Left lung (tissue), 14 donors: ENCODE measurements around the gene TCEANC2. TPM values are rescaled to one million over a fixed set of nuclear protein-coding genes. Genes with fewer than 3 reads are reported as not detected.
"Not testable (repeated sequence)": the region's sequence is repeated elsewhere in the genome, so short reads cannot be mapped to it uniquely, and the experiment has no call there.

Experiments used
- ATAC-seq: fragments of 200-7000 bp; cut with Tn5 transposase; one replicate; pipeline ENCODE4 v1.9.1; 2020; ENCODE audit warnings: moderate library complexity
- DNase-seq, 4 donors: peaks; one replicate each; pipeline ENCODE4 v3.0.0-alpha.2; 2013 to 2020
- H3K27ac ChIP-seq, 2 donors: fragments of 200-600 bp; sonication (generic) in 1 of 2; one replicate each; pipeline versions ENCODE4 v1.5.0 to v1.8.0; 2020 to 2021
- H3K27me3 ChIP-seq, 2 donors: fragments of 200-600 bp; sonication (generic) in 1 of 2; one replicate each; pipeline versions ENCODE4 v1.5.0 to v1.8.0; 2020 to 2021
- H3K36me3 ChIP-seq, 2 donors: fragments of 200-600 bp; sonication (generic) in 1 of 2; one replicate each; pipeline versions ENCODE4 v1.5.0 to v1.8.0; 2020 to 2021
- H3K4me1 ChIP-seq, 2 donors: fragments of 200-600 bp; one replicate each; pipeline ENCODE4 v1.8.0; 2021
- H3K4me3 ChIP-seq, 2 donors: fragments of 200-600 bp; sonication (generic) in 1 of 2; one replicate each; pipeline versions ENCODE4 v1.5.0 to v1.8.0; 2020 to 2021; ENCODE audit warnings: mild to moderate bottlenecking in 1 of 2
- H3K9me3 ChIP-seq, 2 donors: fragments of 200-600 bp; sonication (generic) in 1 of 2; one replicate each; pipeline versions ENCODE4 v1.5.0 to v1.8.0; 2020 to 2021
- intact Hi-C, 2 donors: fragments of 100-400 bp; cut with DNase I; formaldehyde crosslinking; loops; one replicate each; pipeline versions ENCODE4 v1.11.2 to v1.14.2; 2022
- long read RNA-seq, 12 donors: library from polyadenylated mRNA in 2 of 12; unstranded in 2 of 12; transcript quantifications; one replicate each; pipeline ENCODE4 v2.0.0 and lab custom pipeline, GENCODE V29; 2019 to 2026
- polyA plus RNA-seq, 6 donors: library from polyadenylated mRNA; unstranded; fragments of 120-200 nt; gene quantifications; one replicate each; pipeline ENCODE4 v1.2.1, GENCODE V29; 2013; ENCODE audit not compliant: insufficient read length in 6 of 6
- total RNA-seq, 2 donors: library from RNA; stranded (reverse); fragmentation: NEBNext Ultra II Directional; extraction: Animal tissue kit (Norgen Biotek cat#: 25700); gene quantifications; one replicate each; pipeline ENCODE4 v1.2.1, GENCODE V29; 2021
- TF ChIP-seq, protein P1 (sequence below), 2 donors: fragments of 200-600 bp; sonication (generic) in 1 of 2; IDR thresholded peaks; one replicate each; pipeline versions ENCODE4 v1.5.0 to v1.8.0; 2021; ENCODE audit warnings: antibody characterized with exemption in 2 of 2
- donor health status: DM: no; HTN: yes; CAD: no.
- donor health status: DM: no; HTN: no; CAD: no.

TCEANC2 gene
- total RNA-seq (1 to 10 TPM; 5.2 to 5.8 TPM), polyA plus RNA-seq (10 to 100 TPM in 5 of 6 donors, 1 to 10 TPM in 1; 8.9 to 13.3 (median 10.5) TPM)
- long read RNA-seq, donor 1, full-length matches to known transcripts, result 16 of 107 reads
- long read RNA-seq, donor 1, partial matches to known transcripts, result 76 of 107 reads
- long read RNA-seq, donor 1, other reads (novel, unspliced or antisense), result 15 of 107 reads
- long read RNA-seq, donor 2, full-length matches to known transcripts, result 15 of 15 reads
- long read RNA-seq, donor 2, partial matches to known transcripts, result 0 of 15 reads
- long read RNA-seq, donor 2, other reads (novel, unspliced or antisense), result 0 of 15 reads
- long read RNA-seq, donor 3, full-length matches to known transcripts, result 15 of 15 reads
- long read RNA-seq, donor 3, partial matches to known transcripts, result 0 of 15 reads
- long read RNA-seq, donor 3, other reads (novel, unspliced or antisense), result 0 of 15 reads
- long read RNA-seq, donor 4, partial matches to known transcripts, result 1 of 2 reads
- long read RNA-seq, donor 4, other reads (novel, unspliced or antisense), result 1 of 2 reads
- long read RNA-seq, donor 5, full-length matches to known transcripts, result 16 of 16 reads
- long read RNA-seq, donor 5, partial matches to known transcripts, result 0 of 16 reads
- long read RNA-seq, donor 5, other reads (novel, unspliced or antisense), result 0 of 16 reads
- long read RNA-seq, donor 6, partial matches to known transcripts, result 0 of 2 reads
- long read RNA-seq, donor 6, other reads (novel, unspliced or antisense), result 0 of 2 reads
- long read RNA-seq, donor 7, full-length matches to known transcripts, result 7 of 7 reads
- long read RNA-seq, donor 7, partial matches to known transcripts, result 0 of 7 reads
- long read RNA-seq, donor 7, other reads (novel, unspliced or antisense), result 0 of 7 reads
- long read RNA-seq, donor 8, full-length matches to known transcripts, result 3 of 3 reads
- long read RNA-seq, donor 8, partial matches to known transcripts, result 0 of 3 reads
- long read RNA-seq, donor 8, other reads (novel, unspliced or antisense), result 0 of 3 reads
- long read RNA-seq, donor 9, result 0 reads
- long read RNA-seq, donor 10, full-length matches to known transcripts, result 1 of 2 reads
- long read RNA-seq, donor 10, partial matches to known transcripts, result 1 of 2 reads
- long read RNA-seq, donor 10, other reads (novel, unspliced or antisense), result 0 of 2 reads
- long read RNA-seq, donor 11, full-length matches to known transcripts, result 17 of 17 reads
- long read RNA-seq, donor 11, partial matches to known transcripts, result 0 of 17 reads
- long read RNA-seq, donor 11, other reads (novel, unspliced or antisense), result 0 of 17 reads
- long read RNA-seq, donor 12, full-length matches to known transcripts, result 11 of 11 reads
- long read RNA-seq, donor 12, partial matches to known transcripts, result 0 of 11 reads
- long read RNA-seq, donor 12, other reads (novel, unspliced or antisense), result 0 of 11 reads

GRCh38 chr1:54052934-54053744 is at the start of gene TCEANC2, which contains the start of gene TMEM59:
Gene TCEANC2 (plus strand): TSS chr1:54053608. CDS start chr1:54054423, 815 bp downstream.
Gene TMEM59 (minus strand): TSS chr1:54053204. CDS start chr1:54053188, 16 bp downstream.
- peak within 1 kb of the TSS; percentile 96 to 98 for H3K27ac ChIP-seq
- H3K4me1 ChIP-seq, result peaks cover 20 to 55% of the 10 kb centered on the region in 2 donors
- H3K9me3 ChIP-seq, result no peaks in the 10 kb centered on the region
- ATAC-seq, result peak; percentile 95
- peak within 1 kb of the TSS; percentile 75 to 97 for H3K4me3 ChIP-seq
- TF ChIP-seq, protein P1, sequence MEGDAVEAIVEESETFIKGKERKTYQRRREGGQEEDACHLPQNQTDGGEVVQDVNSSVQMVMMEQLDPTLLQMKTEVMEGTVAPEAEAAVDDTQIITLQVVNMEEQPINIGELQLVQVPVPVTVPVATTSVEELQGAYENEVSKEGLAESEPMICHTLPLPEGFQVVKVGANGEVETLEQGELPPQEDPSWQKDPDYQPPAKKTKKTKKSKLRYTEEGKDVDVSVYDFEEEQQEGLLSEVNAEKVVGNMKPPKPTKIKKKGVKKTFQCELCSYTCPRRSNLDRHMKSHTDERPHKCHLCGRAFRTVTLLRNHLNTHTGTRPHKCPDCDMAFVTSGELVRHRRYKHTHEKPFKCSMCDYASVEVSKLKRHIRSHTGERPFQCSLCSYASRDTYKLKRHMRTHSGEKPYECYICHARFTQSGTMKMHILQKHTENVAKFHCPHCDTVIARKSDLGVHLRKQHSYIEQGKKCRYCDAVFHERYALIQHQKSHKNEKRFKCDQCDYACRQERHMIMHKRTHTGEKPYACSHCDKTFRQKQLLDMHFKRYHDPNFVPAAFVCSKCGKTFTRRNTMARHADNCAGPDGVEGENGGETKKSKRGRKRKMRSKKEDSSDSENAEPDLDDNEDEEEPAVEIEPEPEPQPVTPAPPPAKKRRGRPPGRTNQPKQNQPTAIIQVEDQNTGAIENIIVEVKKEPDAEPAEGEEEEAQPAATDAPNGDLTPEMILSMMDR (IDR thresholded peaks at IDR 0.05), result no peak
- no peaks in the 10 kb centered on the region for H3K27me3 ChIP-seq
- peak; percentile 98 to 99 (median 98) for DNase-seq
- H3K36me3 ChIP-seq, result peaks cover 0 to 2% of the 10 kb centered on the region in 2 donors
- intact Hi-C loops, result no loop called here

- H3K27me3 ChIP-seq, result peaks cover 0 to 14% of the 10 kb centered on the region in 2 donors
- H3K9me3 ChIP-seq, H3K36me3 ChIP-seq, H3K4me3 ChIP-seq, ATAC-seq, H3K27ac ChIP-seq, intact Hi-C loops, DNase-seq, H3K4me1 ChIP-seq: not testable (repeated sequence)
Measured at GRCh38 chr1:54003750-54004480, 49.5 kb upstream of the TCEANC2 start.

- TF ChIP-seq, protein P1 (IDR thresholded peaks at IDR 0.05), result no peak
- intact Hi-C loops, result no loop called here
- ATAC-seq, result no peak
- H3K36me3 ChIP-seq, result no peaks in the 10 kb centered on the region
- H3K27me3 ChIP-seq, result peaks cover 0 to 15% of the 10 kb centered on the region in 2 donors
- no peak for DNase-seq
- no peaks in the 10 kb centered on the region for H3K9me3 ChIP-seq
- H3K27ac ChIP-seq, result no peak overlapping the region
- H3K4me1 ChIP-seq, result no peaks in the 10 kb centered on the region
- H3K4me3 ChIP-seq, result no peak overlapping the region
Measured at GRCh38 chr1:54004481-54005049, 48.8 kb upstream of the TCEANC2 start.

DNA sequence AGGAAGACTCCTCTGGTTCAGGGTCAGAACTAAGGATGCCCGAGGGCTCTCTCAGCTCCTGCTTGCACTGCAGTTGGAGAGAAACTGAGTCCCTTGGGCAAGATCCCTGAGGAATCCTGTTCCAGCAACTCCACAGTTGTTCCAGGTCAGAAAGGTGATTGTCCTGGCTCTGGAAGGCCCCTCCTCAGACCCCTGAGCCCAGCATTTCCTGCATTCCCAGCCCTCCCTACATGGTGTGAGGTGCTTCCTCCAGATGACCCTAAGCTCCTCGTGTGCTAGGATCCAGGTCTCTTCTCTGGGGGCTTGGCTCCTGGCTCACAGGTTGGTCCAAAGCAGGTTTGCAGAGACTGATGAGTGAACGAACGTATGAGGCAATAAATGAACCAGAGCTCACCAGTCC is 46.9 kb upstream of the TCEANC2 start:
- H3K4me1 ChIP-seq, result no peaks in the 10 kb centered on the region
- TF ChIP-seq, protein P1 (IDR thresholded peaks at IDR 0.05), result no peak
- no peaks in the 10 kb centered on the region for H3K9me3 ChIP-seq
- no peak for DNase-seq
- H3K27me3 ChIP-seq, result peaks cover 0 to 16% of the 10 kb centered on the region in 2 donors
- ATAC-seq, result no peak
- no peak overlapping the region for H3K27ac ChIP-seq
- H3K36me3 ChIP-seq, result no peaks in the 10 kb centered on the region
- intact Hi-C loops, result no loop called here
- no peak overlapping the region for H3K4me3 ChIP-seq
